Panc1 (cell line): ENCODE results near the gene EMC9. TPM values are rescaled to one million over a fixed set of nuclear protein-coding genes. Genes with fewer than 3 reads are reported as not detected.

Experiments used
- ATAC-seq: fragments of 200-7000 bp; cut with Tn5 transposase; 2 replicates; pipeline ENCODE4 v1.9.1; 2020; ENCODE audit warnings: mild to moderate bottlenecking, moderate library complexity
- BruUV-seq: library from RNA; stranded (reverse); fragments of 400-500 nt; replicated peaks from 2 replicates; lab custom pipeline; 2021; lab: Mats Ljungman, UMichigan
- CTCF ChIA-PET: fragments of 300-600 bp; sonication (Branson Sonifier 250); formaldehyde crosslinking; loops from one replicate; lab custom pipeline; 2022; ENCODE audit warnings: antibody characterized with exemption; lab: Charles Lee
- POLR2A ChIA-PET: fragments of 300-600 bp; sonication (Branson Sonifier 250); formaldehyde crosslinking; loops from one replicate; lab custom pipeline; 2022; ENCODE audit warnings: antibody characterized with exemption; lab: Charles Lee
- DNase-seq: peaks from one replicate; pipeline ENCODE4 v3.0.0-alpha.2; 2010; ENCODE audit warnings: low read depth, low spot score
- H3K27ac ChIP-seq: 2 replicates; pipeline ENCODE4 v1.5.1; 2011; ENCODE audit warnings: mild to moderate bottlenecking, low read length, inconsistent platforms
- H3K27me3 ChIP-seq: fragments of 200-500 bp; sonication (Bioruptor generic); 2 replicates; pipeline ENCODE4 v1.6.0; 2014; ENCODE audit warnings: low read length, inconsistent platforms; ENCODE audit not compliant: control insufficient read depth, insufficient read depth
- H3K36me3 ChIP-seq: fragments of 200-500 bp; sonication (Bioruptor generic); 2 replicates; pipeline ENCODE4 v1.5.1; 2014; ENCODE audit warnings: inconsistent platforms, mild to moderate bottlenecking, low read length, moderate library complexity; ENCODE audit not compliant: control insufficient read depth, insufficient read depth
- H3K4me1 ChIP-seq: 2 replicates; pipeline ENCODE4 v1.5.1; 2011; ENCODE audit warnings: inconsistent platforms, mild to moderate bottlenecking, low read length, moderate library complexity; ENCODE audit not compliant: control insufficient read depth, insufficient read depth
- H3K4me3 ChIP-seq, 2 experiments: 2 replicates each; pipeline ENCODE4 v1.5.1; 2011 to 2012; ENCODE audit warnings: low read depth in 2 of 2, low read length in 2 of 2, mild to moderate bottlenecking in 2 of 2, inconsistent platforms in 1 of 2, moderate library complexity in 1 of 2
- H3K9me3 ChIP-seq: fragments of 200-500 bp; sonication (Bioruptor generic); 2 replicates; pipeline ENCODE4 v1.5.1; 2014; ENCODE audit warnings: low read depth, mild to moderate bottlenecking, inconsistent platforms, low read length, moderate library complexity; ENCODE audit not compliant: control insufficient read depth, insufficient read depth
- POLR2AphosphoS5 ChIP-seq: IDR thresholded peaks from 2 replicates; pipeline ENCODE4 v1.6.1; 2012; ENCODE audit warnings: mild to moderate bottlenecking, low read depth, low read length, moderate library complexity
- SIN3A ChIP-seq: IDR thresholded peaks from 2 replicates; pipeline ENCODE4 v1.6.1; 2012; ENCODE audit warnings: low read depth, mild to moderate bottlenecking, low read length, moderate library complexity, borderline replicate concordance; ENCODE audit not compliant: insufficient read depth
- TCF7L2 ChIP-seq: IDR thresholded peaks from 2 replicates; pipeline ENCODE4 v1.6.1; 2011; ENCODE audit warnings: mild to moderate bottlenecking, low read depth, low read length, inconsistent platforms
- in situ Hi-C: cut with HindIII; loops from 2 replicates; pipeline ENCODE4 v1.10.0; 2016; ENCODE audit warnings: low sequenced_read_pairs, low pct_unique_long_range_greater_than_20kb
- intact Hi-C: fragments of 100-400 bp; cut with micrococcal nuclease; formaldehyde crosslinking; loops from one replicate; pipeline ENCODE4 v1.10.0; 2022; ENCODE audit not compliant: unreplicated experiment
- total RNA-seq: library from RNA; stranded (reverse); gene quantifications from one replicate; pipeline ENCODE4 v1.2.1, GENCODE V29; 2021; ENCODE audit not compliant: unreplicated experiment
- TF ChIP-seq, protein P1 (sequence below): fragments of 450-650 bp; IDR thresholded peaks from 2 replicates; pipeline ENCODE4 v1.5.1; 2017; ENCODE audit warnings: mild to moderate bottlenecking
- TF ChIP-seq, protein P2 (sequence below), 2 experiments: IDR thresholded peaks; 2 replicates each; pipeline ENCODE4 v1.6.1; 2011 to 2012; ENCODE audit warnings: low read depth in 2 of 2, control low read depth in 1 of 2, low read length in 1 of 2, mild to moderate bottlenecking in 1 of 2, moderate library complexity in 1 of 2; ENCODE audit not compliant: insufficient read depth in 1 of 2

Gene EMC9
- total RNA-seq, 1 experiment from 2014 or later: 42.5 TPM

DNA sequence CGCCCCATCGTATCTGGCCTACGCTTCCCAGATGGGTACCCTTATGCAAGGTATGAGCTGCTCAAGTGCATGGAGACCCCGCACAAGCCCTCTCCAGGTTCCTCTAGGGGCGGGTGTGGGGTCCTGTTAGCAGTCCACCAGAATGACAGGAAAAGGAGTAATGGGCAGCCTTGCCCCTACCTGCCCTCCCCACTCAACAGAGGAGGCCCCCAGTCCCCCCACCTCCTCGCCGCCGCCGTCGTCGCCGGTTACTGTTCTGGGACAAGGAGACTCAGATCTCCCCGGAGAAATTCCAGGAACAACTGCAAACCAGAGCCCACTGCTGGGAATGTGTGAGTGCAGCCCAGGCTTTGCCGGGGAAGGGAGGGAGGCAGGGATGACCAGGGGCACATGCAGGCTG is 36.5 kb upstream of the EMC9 start:
- H3K9me3 ChIP-seq: no peaks in the 10 kb centered on the region
- ATAC-seq: no peak
- BruUV-seq: no TSS peak
- H3K4me3 ChIP-seq: no peak overlapping the region
- H3K27ac ChIP-seq: no peak overlapping the region
- in situ Hi-C loops: no loop called here
- CTCF ChIA-PET: no interaction called here
- no peaks in the 10 kb centered on the region for H3K27me3 ChIP-seq
- no peaks in the 10 kb centered on the region; the same call in 1 of the 2 replicates for H3K4me1 ChIP-seq
- no peaks in the 10 kb centered on the region for H3K36me3 ChIP-seq
- POLR2A ChIA-PET: no interaction called here
- no peak for DNase-seq
- no peak for TF ChIP-seq TCF7L2
- TF ChIP-seq POLR2AphosphoS5: no peak
- no peak for TF ChIP-seq SIN3A
- TF ChIP-seq, protein P1, sequence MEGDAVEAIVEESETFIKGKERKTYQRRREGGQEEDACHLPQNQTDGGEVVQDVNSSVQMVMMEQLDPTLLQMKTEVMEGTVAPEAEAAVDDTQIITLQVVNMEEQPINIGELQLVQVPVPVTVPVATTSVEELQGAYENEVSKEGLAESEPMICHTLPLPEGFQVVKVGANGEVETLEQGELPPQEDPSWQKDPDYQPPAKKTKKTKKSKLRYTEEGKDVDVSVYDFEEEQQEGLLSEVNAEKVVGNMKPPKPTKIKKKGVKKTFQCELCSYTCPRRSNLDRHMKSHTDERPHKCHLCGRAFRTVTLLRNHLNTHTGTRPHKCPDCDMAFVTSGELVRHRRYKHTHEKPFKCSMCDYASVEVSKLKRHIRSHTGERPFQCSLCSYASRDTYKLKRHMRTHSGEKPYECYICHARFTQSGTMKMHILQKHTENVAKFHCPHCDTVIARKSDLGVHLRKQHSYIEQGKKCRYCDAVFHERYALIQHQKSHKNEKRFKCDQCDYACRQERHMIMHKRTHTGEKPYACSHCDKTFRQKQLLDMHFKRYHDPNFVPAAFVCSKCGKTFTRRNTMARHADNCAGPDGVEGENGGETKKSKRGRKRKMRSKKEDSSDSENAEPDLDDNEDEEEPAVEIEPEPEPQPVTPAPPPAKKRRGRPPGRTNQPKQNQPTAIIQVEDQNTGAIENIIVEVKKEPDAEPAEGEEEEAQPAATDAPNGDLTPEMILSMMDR: no peak
- TF ChIP-seq, protein P2, sequence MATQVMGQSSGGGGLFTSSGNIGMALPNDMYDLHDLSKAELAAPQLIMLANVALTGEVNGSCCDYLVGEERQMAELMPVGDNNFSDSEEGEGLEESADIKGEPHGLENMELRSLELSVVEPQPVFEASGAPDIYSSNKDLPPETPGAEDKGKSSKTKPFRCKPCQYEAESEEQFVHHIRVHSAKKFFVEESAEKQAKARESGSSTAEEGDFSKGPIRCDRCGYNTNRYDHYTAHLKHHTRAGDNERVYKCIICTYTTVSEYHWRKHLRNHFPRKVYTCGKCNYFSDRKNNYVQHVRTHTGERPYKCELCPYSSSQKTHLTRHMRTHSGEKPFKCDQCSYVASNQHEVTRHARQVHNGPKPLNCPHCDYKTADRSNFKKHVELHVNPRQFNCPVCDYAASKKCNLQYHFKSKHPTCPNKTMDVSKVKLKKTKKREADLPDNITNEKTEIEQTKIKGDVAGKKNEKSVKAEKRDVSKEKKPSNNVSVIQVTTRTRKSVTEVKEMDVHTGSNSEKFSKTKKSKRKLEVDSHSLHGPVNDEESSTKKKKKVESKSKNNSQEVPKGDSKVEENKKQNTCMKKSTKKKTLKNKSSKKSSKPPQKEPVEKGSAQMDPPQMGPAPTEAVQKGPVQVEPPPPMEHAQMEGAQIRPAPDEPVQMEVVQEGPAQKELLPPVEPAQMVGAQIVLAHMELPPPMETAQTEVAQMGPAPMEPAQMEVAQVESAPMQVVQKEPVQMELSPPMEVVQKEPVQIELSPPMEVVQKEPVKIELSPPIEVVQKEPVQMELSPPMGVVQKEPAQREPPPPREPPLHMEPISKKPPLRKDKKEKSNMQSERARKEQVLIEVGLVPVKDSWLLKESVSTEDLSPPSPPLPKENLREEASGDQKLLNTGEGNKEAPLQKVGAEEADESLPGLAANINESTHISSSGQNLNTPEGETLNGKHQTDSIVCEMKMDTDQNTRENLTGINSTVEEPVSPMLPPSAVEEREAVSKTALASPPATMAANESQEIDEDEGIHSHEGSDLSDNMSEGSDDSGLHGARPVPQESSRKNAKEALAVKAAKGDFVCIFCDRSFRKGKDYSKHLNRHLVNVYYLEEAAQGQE (IDR thresholded peaks at IDR 0.05; ENCODE audit: insufficient read depth in 1 of 2, low read depth in 2 of 2, low read length in 1 of 2): no peak
- intact Hi-C loops: no loop called here

DNA sequence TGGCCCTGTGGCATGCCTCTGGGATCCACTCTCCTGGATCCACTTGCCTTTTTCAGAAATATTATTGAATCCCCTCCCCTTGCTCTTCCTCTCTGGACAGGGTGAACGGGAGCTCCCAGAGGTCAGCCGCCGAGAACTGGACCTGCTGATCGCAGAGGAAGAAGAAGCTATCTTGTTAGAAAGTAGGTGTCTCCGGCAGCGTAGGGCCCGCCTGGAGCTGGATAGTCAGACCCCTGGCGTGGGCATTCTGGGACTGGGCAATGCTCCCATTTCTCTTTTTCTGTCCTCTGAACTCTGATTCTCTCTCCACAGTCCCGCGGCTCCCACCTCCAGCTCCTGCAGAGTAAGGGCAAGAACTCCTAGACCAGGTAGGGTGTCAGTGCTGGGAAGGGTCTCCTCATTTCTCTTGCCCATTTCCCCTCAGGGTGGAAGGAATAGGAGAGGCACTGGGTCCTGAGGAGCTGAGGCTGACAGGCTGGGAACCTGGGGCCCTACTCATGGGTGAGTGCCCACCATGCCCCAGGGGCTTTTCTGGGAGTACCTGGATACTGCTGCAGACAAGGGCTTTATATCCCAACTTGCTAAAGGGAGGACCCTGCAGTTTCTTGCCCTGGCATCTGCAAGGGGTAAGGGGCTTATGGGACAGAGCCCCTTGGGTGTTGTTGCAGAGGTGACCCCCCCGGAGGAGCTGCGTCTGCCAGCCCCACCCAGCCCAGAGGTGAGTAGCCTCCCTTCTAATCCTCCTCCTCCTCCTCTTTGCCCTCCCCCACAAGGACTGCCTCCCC is 35.8 kb upstream of the EMC9 start:
- no TSS peak for BruUV-seq

More for the DNA sequence above, 35.8 kb upstream of the EMC9 start:
- no peaks in the 10 kb centered on the region for H3K9me3 ChIP-seq
- TF ChIP-seq TCF7L2 (no peak), POLR2AphosphoS5 (no peak), SIN3A (no peak)
- TF ChIP-seq, protein P1: no peak
- TF ChIP-seq, protein P2 (IDR thresholded peaks at IDR 0.05; ENCODE audit: insufficient read depth in 1 of 2, low read depth in 2 of 2, low read length in 1 of 2): no peak
- DNase-seq (no peak), ATAC-seq (no peak; the same call in 1 of the 2 replicates)
- H3K4me1 ChIP-seq: no peaks in the 10 kb centered on the region; the same call in 1 of the 2 replicates
- H3K36me3 ChIP-seq: no peaks in the 10 kb centered on the region
- H3K4me3 ChIP-seq: no peak overlapping the region
- H3K27ac ChIP-seq: no peak overlapping the region
- in situ Hi-C loops (no loop called here), intact Hi-C loops (no loop called here)
- H3K27me3 ChIP-seq: no peaks in the 10 kb centered on the region
- ChIA-PET POLR2A (no interaction called here), CTCF (no interaction called here)
